C4-2B (cell line): ENCODE data around the gene SDK2.

ENCODE experiments used
- H3K27ac ChIP-seq: fragments of 450-650 bp; 2 replicates; pipeline ENCODE4 v1.5.1; 2017
- ZFX ChIP-seq: fragments of 450-650 bp; IDR thresholded peaks from 2 replicates; pipeline ENCODE4 v1.6.1; 2017
- TF ChIP-seq, protein P1 (sequence below): fragments of 450-650 bp; conservative IDR thresholded peaks from 2 replicates; pipeline ENCODE4 v1.5.1; 2017; ENCODE audit warnings: mild to moderate bottlenecking

The SDK2 gene

DNA sequence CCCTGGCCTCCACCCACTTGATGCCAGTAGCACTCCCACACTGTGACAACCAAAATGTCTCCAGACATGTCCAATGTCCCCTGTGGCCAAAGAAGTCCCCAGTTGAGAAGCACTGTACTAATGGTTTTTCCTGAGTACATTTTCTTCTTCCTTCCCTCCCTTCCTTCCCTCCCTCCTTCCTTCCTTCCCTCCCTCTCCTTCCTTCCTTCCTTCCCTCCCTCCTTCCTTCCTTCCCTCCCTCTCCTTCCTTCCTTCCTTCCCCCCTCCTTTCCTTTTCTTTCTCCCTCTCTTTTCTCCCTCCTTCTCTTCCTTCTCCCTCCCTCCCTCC, 255.7 kb downstream of the SDK2 start:
- TF ChIP-seq, protein P1, sequence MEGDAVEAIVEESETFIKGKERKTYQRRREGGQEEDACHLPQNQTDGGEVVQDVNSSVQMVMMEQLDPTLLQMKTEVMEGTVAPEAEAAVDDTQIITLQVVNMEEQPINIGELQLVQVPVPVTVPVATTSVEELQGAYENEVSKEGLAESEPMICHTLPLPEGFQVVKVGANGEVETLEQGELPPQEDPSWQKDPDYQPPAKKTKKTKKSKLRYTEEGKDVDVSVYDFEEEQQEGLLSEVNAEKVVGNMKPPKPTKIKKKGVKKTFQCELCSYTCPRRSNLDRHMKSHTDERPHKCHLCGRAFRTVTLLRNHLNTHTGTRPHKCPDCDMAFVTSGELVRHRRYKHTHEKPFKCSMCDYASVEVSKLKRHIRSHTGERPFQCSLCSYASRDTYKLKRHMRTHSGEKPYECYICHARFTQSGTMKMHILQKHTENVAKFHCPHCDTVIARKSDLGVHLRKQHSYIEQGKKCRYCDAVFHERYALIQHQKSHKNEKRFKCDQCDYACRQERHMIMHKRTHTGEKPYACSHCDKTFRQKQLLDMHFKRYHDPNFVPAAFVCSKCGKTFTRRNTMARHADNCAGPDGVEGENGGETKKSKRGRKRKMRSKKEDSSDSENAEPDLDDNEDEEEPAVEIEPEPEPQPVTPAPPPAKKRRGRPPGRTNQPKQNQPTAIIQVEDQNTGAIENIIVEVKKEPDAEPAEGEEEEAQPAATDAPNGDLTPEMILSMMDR = no peak
- no peak for TF ChIP-seq ZFX
- H3K27ac ChIP-seq = no peak overlapping the region

DNA sequence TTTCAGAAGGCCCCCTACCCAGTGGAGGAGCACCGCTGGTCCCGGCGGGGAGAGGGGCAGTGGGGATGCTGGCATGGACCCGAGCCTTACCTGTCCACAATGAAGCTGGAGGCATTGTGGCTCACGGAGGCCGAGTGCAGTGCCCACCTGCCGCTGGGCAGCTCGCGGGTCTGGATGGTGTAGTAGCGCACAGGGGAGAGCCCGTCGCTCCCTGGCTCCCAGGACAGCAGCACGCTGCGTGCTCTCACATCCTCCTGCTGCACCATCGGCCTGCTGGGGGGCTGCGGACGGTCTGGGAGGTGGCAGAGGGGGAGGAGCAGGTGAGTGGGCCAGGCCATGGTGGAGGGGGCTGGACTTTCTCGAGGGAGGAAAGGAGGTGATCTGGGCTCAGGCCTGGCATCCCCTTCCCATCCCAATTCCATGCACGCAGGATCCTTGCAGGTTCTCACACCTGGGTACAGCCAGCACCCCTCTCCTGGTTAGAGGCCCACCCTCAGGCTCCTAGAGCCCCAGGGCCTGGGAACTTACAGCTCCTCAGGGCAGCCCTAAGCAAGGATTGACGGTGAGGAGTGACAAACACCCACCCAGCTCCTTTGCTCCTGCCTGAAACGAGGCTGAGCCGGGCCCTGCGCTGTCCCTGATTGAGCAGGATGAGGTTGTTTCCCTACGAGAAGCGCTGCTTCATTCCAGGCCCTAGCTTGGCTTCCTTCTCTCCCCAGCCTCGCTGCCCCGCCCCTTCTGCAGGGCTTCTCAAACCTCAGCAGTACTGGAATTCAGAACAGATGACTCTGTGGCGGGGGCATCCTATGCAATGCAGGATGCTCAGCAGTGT, 256.3 kb downstream of the SDK2 start:
- H3K27ac ChIP-seq = no peak overlapping the region
- no peak for TF ChIP-seq ZFX
- TF ChIP-seq, protein P1 = no peak

DNA sequence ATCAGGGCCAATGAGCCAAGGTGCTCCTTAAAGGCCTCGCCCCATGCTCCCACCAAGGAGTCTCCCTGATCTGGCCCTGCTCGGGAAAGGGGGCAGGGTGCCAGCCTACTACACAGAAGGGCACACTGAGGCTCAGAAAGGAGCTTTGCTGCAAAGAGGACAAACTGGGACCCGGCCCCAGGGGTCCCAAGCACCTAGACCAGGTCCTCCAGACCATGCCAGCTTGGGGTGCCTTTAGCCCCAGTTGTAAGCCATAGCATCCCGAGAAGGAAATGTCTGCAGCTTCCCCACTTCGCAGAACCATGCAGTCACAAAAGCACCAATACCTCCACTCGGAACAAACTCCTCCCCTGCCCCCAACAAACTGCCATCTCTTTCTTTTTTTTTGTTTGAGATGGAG, 257.7 kb downstream of the SDK2 start:
- TF ChIP-seq ZFX = no peak
- TF ChIP-seq, protein P1 = no peak
- H3K27ac ChIP-seq = no peak overlapping the region

- TF ChIP-seq, protein P1 = no peak
- no peak for TF ChIP-seq ZFX
Measured at GRCh38 chr17:73384926-73385325, 259.3 kb downstream of the SDK2 start.

GRCh38 chr17:73380439-73381106, 263.7 kb downstream of the SDK2 start:
- no peak for TF ChIP-seq ZFX
- TF ChIP-seq, protein P1 = no peak
- H3K27ac ChIP-seq = no peak overlapping the region

More at GRCh38 chr17:73384926-73385325, 259.3 kb downstream of the SDK2 start:
- H3K27ac ChIP-seq = no peak overlapping the region

GRCh38 chr17:73379826-73380225, 264.4 kb downstream of the SDK2 start:
- H3K27ac ChIP-seq = no peak overlapping the region
- TF ChIP-seq ZFX = no peak
- TF ChIP-seq, protein P1 = no peak

DNA sequence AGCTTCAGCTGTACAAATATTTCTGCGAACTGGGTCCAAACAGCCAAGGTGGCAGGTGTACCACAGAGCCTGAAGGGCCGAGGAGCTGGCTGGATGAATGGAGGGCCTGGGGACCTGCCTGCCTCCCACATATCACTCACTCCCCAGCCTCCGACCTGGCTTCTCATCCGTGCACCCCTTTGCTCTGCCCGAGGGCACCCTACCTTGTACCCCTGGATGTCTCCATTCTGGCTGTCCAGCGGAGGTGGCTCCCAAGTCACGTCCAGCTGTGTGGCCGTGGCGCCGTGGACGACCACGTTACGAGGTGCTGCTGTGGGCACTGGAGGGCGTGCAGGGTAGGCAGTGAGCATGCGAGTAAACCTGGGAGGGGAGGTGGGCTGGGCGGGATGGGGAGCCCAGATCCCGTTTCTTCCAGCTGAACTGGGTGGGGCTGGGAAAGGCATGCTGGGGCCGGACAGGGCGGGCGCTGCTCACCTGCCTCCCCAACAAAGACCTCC, 265.2 kb downstream of the SDK2 start:
- no peak overlapping the region for H3K27ac ChIP-seq
- TF ChIP-seq ZFX = no peak
- TF ChIP-seq, protein P1 = no peak
